Loucy (cell line): ENCODE results near the gene SDC1.

Source experiments
- H2AFZ ChIP-seq: fragments of 200-600 bp; sonication (generic); 2 replicates; pipeline ENCODE4 v1.6.0; 2016; ENCODE audit warnings: antibody characterized with exemption, mild to moderate bottlenecking, low read length, moderate library complexity
- H3F3A ChIP-seq: fragments of 200-600 bp; 2 replicates; pipeline ENCODE4 v1.6.0; 2016; ENCODE audit warnings: antibody characterized with exemption, low read depth, mild to moderate bottlenecking
- H3K27me3 ChIP-seq: fragments of 200-600 bp; sonication (generic); 2 replicates; pipeline ENCODE4 v1.6.1; 2014; ENCODE audit warnings: low read length, mild to moderate bottlenecking; ENCODE audit not compliant: insufficient read depth, poor library complexity, severe bottlenecking
- H3K36me3 ChIP-seq: fragments of 200-600 bp; sonication (generic); 2 replicates; pipeline ENCODE4 v1.6.1; 2016; ENCODE audit warnings: low read length; ENCODE audit not compliant: insufficient read depth
- H3K4me1 ChIP-seq: fragments of 200-600 bp; sonication (generic); 2 replicates; pipeline ENCODE4 v1.5.1; 2014; ENCODE audit warnings: low read length, mild to moderate bottlenecking; ENCODE audit not compliant: insufficient read depth, poor library complexity, severe bottlenecking
- H3K4me2 ChIP-seq: fragments of 200-600 bp; sonication (generic); 2 replicates; pipeline ENCODE4 v1.6.0; 2014; ENCODE audit warnings: antibody characterized with exemption, low read length, low read depth, mild to moderate bottlenecking; ENCODE audit not compliant: poor library complexity, severe bottlenecking
- H3K4me3 ChIP-seq: fragments of 200-600 bp; sonication (generic); 2 replicates; pipeline ENCODE4 v1.5.1; 2014; ENCODE audit warnings: low read length, mild to moderate bottlenecking, mixed read lengths; ENCODE audit not compliant: poor library complexity, severe bottlenecking
- H3K79me2 ChIP-seq: fragments of 200-600 bp; sonication (generic); 2 replicates; pipeline ENCODE4 v1.6.1; 2014; ENCODE audit warnings: low read length; ENCODE audit not compliant: insufficient read depth
- H3K9ac ChIP-seq: fragments of 200-600 bp; sonication (generic); 2 replicates; pipeline ENCODE4 v1.6.0; 2014; ENCODE audit warnings: mild to moderate bottlenecking, low read depth, low read length, moderate library complexity; ENCODE audit not compliant: poor library complexity, severe bottlenecking
- H3K9me2 ChIP-seq: fragments of 200-600 bp; sonication (generic); replicated peaks from 2 replicates; pipeline ENCODE4 v1.6.1; 2016; ENCODE audit warnings: low read depth, low read length, mixed read lengths
- H3K9me3 ChIP-seq: fragments of 200-600 bp; sonication (generic); 2 replicates; pipeline ENCODE4 v1.6.1; 2014; ENCODE audit warnings: mild to moderate bottlenecking, antibody characterized with exemption, low read length, low read depth; ENCODE audit not compliant: insufficient read depth
- H4K20me1 ChIP-seq: fragments of 200-600 bp; sonication (generic); 2 replicates; pipeline ENCODE4 v1.6.0; 2014; ENCODE audit warnings: antibody characterized with exemption, low read length, mild to moderate bottlenecking; ENCODE audit not compliant: insufficient read depth, poor library complexity, severe bottlenecking
- CTCF ChIP-seq: fragments of 200-600 bp; sonication (generic); conservative IDR thresholded peaks from 2 replicates; pipeline ENCODE4 v1.5.1; 2014; ENCODE audit warnings: mild to moderate bottlenecking, antibody characterized with exemption, low read length
- EZH2phosphoT487 ChIP-seq: fragments of 200-600 bp; IDR thresholded peaks from 2 replicates; pipeline ENCODE4 v1.6.1; 2018; ENCODE audit warnings: antibody characterized with exemption, mild to moderate bottlenecking, moderate library complexity, borderline replicate concordance

Gene SDC1

GRCh38 chr2:20178249-20178607, 46.7 kb downstream of the SDC1 start:
- Histone ChIP-seq H3K9me2 (no peaks in the 10 kb centered on the region), H3K4me2 (no peak overlapping the region), H3K4me1 (no peaks in the 10 kb centered on the region), H3K9ac (no peak overlapping the region), H3K27me3 (no peaks in the 10 kb centered on the region), H3K4me3 (no peak overlapping the region), H4K20me1 (no peaks in the 10 kb centered on the region), H3K36me3 (no peaks in the 10 kb centered on the region), H3K79me2 (no peaks in the 10 kb centered on the region), H3K9me3 (no peaks in the 10 kb centered on the region), H2AFZ (no peak overlapping the region), H3F3A (no peaks in the 10 kb centered on the region)
- TF ChIP-seq EZH2phosphoT487 (no peak), CTCF (no peak)

GRCh38 chr2:20177556-20178248, 47.2 kb downstream of the SDC1 start:
- Histone ChIP-seq H3K9ac (no peak overlapping the region), H3K27me3 (no peaks in the 10 kb centered on the region), H3K4me1 (no peaks in the 10 kb centered on the region), H4K20me1 (no peaks in the 10 kb centered on the region), H3K79me2 (no peaks in the 10 kb centered on the region), H3K9me2 (no peaks in the 10 kb centered on the region), H3K4me3 (no peak overlapping the region), H3K4me2 (no peak overlapping the region), H2AFZ (no peak overlapping the region), H3K36me3 (no peaks in the 10 kb centered on the region), H3F3A (no peaks in the 10 kb centered on the region), H3K9me3 (no peaks in the 10 kb centered on the region)
- TF ChIP-seq CTCF (no peak), EZH2phosphoT487 (no peak)

GRCh38 chr2:20176760-20177159, 48.2 kb downstream of the SDC1 start:
- Histone ChIP-seq H3F3A (no peaks in the 10 kb centered on the region), H3K4me1 (no peaks in the 10 kb centered on the region), H3K4me3 (no peak overlapping the region), H3K9me2 (no peaks in the 10 kb centered on the region), H3K9ac (no peak overlapping the region), H3K27me3 (no peaks in the 10 kb centered on the region), H3K4me2 (no peak overlapping the region), H3K79me2 (no peaks in the 10 kb centered on the region), H3K36me3 (no peaks in the 10 kb centered on the region), H3K9me3 (no peaks in the 10 kb centered on the region), H4K20me1 (no peaks in the 10 kb centered on the region), H2AFZ (no peak overlapping the region)
- TF ChIP-seq EZH2phosphoT487 (no peak), CTCF (no peak)
